ENCODE results near the gene ITPRID1.

The ITPRID1 gene

DNA sequence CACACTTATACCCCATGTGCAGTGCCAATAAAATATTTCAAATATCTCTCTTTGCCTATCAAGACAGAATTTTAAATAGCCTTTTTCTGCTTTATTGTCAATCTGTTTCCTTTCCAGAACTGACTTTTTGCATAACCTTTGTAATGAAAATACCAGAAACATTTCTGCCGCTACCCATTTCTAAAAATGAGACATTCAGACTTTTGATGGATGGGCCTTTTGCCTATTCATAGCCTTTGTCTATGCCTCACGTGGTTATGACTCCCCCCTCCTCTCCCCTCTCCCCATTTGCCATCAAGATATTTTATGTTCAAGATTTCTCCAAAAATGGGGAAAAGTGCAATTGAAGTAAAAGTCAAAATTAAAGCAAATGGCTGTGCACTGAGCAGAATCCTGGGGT lies 179.0 kb downstream of the ITPRID1 start:
- no peak for TF ChIP-seq SUZ12 (IDR thresholded peaks at IDR 0.05; ENCODE audit: extremely low read depth, insufficient read depth, insufficient read length)
- no peak for TF ChIP-seq ZNF274 (IDR thresholded peaks at IDR 0.05; ENCODE audit: low read depth, low read length)
- no peak for TF ChIP-seq YY1 (IDR thresholded peaks at IDR 0.05; ENCODE audit: insufficient read depth, insufficient read length)
- Histone ChIP-seq H3K4me3 (ENCODE audit: insufficient read length, low read depth) (no peak overlapping the region), H3K36me3 (ENCODE audit: insufficient read depth, insufficient read length, low read length) (no peaks in the 10 kb centered on the region), H3K9me3 (ENCODE audit: insufficient read depth, low read length) (no peaks in the 10 kb centered on the region), H3K9ac (ENCODE audit: insufficient read length, low read depth) (no peak overlapping the region), H3K27me3 (ENCODE audit: insufficient read depth, insufficient read length) (no peaks in the 10 kb centered on the region), H3K4me1 (ENCODE audit: insufficient read depth, insufficient read length) (no peaks in the 10 kb centered on the region)
- DNase-seq (ENCODE audit: low read depth, low spot score): no peak

DNA sequence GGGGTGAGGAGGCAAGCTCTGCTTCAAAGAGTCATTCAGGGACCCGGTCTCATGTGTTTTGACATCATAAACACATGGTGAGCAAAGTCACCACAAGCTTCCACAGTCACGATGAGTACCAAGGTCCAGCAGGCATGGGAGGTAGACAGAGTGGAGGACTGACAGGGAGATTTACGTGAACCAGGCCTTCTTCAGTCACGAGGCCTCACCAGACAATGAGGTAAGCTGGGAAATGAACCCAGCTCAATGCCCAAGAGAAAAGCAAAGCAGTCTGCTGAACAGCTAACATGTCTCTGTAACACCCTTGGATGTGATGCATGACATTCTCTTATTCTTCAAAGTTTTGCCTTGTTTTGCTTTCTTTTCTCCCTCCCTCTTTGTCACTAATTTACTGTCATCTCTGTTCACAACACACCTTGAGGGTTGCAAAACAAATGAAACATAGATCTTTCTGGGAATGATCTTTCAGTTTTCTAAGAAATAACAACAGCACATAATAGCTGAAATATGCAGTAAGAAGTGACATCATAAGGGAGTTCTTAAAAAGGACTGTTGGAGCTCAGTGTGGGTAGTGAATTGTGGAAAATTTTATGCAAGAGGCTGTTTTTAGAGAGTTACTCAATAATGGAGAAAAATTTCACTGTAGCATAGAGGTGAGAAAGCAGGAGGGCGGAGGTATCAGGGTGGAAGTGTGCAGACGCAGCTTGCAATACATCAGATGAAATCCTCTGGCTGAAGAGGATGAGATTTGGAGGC lies 182.1 kb downstream of the ITPRID1 start:
- no peak overlapping the region for H3K4me3 ChIP-seq (ENCODE audit: insufficient read length, low read depth)
- DNase-seq (ENCODE audit: low read depth, low spot score): no peak
- H3K36me3 ChIP-seq (ENCODE audit: insufficient read depth, insufficient read length, low read length): no peaks in the 10 kb centered on the region
- H3K4me1 ChIP-seq (ENCODE audit: insufficient read depth, insufficient read length): no peaks in the 10 kb centered on the region
- H3K9me3 ChIP-seq (ENCODE audit: insufficient read depth, low read length): no peaks in the 10 kb centered on the region
- H3K9ac ChIP-seq (ENCODE audit: insufficient read length, low read depth): no peak overlapping the region
- TF ChIP-seq SUZ12 (IDR thresholded peaks at IDR 0.05; ENCODE audit: extremely low read depth, insufficient read depth, insufficient read length) (no peak), ZNF274 (IDR thresholded peaks at IDR 0.05; ENCODE audit: low read depth, low read length) (no peak), YY1 (IDR thresholded peaks at IDR 0.05; ENCODE audit: insufficient read depth, insufficient read length) (no peak)
- no peaks in the 10 kb centered on the region for H3K27me3 ChIP-seq (ENCODE audit: insufficient read depth, insufficient read length)

DNA sequence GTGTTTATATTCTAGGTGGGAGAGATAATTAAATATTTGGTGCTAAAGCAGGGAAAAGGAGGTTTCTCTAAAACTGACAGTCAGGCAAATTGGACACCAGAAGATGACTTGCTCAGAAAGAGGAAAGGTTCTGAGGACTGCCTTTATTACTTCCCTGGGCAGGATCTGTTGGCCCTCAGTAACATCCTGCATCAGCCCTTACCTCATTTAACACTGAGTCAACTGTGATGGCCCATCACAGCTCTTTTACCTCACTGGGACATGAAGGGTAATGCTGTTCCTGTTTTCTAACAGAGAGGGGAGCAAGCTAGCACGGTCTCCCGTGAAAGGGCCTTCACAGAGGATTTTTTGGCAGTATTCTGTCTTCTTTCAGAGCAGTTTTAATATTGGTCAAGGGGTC lies 185.2 kb downstream of the ITPRID1 start:
- Histone ChIP-seq H3K4me1 (ENCODE audit: insufficient read depth, insufficient read length) (no peaks in the 10 kb centered on the region), H3K36me3 (ENCODE audit: insufficient read depth, insufficient read length, low read length) (no peaks in the 10 kb centered on the region), H3K9me3 (ENCODE audit: insufficient read depth, low read length) (no peaks in the 10 kb centered on the region), H3K9ac (ENCODE audit: insufficient read length, low read depth) (no peak overlapping the region), H3K27me3 (ENCODE audit: insufficient read depth, insufficient read length) (no peaks in the 10 kb centered on the region), H3K4me3 (ENCODE audit: insufficient read length, low read depth) (no peak overlapping the region)
- TF ChIP-seq YY1 (IDR thresholded peaks at IDR 0.05; ENCODE audit: insufficient read depth, insufficient read length) (no peak), ZNF274 (IDR thresholded peaks at IDR 0.05; ENCODE audit: low read depth, low read length) (no peak), SUZ12 (IDR thresholded peaks at IDR 0.05; ENCODE audit: extremely low read depth, insufficient read depth, insufficient read length) (no peak)
- no peak for DNase-seq (ENCODE audit: low read depth, low spot score)

DNA sequence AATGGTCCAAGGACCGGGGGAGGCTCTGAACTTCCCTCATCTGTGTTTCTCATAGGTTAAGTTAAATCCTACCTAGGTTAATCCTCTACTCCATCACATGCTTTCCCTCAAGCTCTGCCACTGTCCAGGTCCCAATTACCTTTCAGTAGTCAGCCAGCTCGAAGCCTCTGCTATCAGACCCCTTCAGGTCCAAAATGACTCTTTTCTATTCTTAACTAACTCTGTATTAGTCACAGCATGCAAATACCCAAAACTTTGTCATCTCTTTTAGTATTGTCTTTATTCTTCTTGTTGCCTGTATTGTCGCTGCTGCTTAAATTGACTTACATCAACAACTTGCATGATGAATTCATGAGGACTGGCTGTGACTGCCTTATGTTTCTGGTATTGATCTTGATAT lies 188.5 kb downstream of the ITPRID1 start:
- no peak for DNase-seq (ENCODE audit: low read depth, low spot score)
- H3K9me3 ChIP-seq (ENCODE audit: insufficient read depth, low read length): no peaks in the 10 kb centered on the region
- no peak for TF ChIP-seq ZNF274 (IDR thresholded peaks at IDR 0.05; ENCODE audit: low read depth, low read length)
- no peak for TF ChIP-seq YY1 (IDR thresholded peaks at IDR 0.05; ENCODE audit: insufficient read depth, insufficient read length)
- TF ChIP-seq SUZ12 (IDR thresholded peaks at IDR 0.05; ENCODE audit: extremely low read depth, insufficient read depth, insufficient read length): no peak
- H3K36me3 ChIP-seq (ENCODE audit: insufficient read depth, insufficient read length, low read length): no peaks in the 10 kb centered on the region
- H3K27me3 ChIP-seq (ENCODE audit: insufficient read depth, insufficient read length): no peaks in the 10 kb centered on the region
- no peak overlapping the region for H3K4me3 ChIP-seq (ENCODE audit: insufficient read length, low read depth)
- no peak overlapping the region for H3K9ac ChIP-seq (ENCODE audit: insufficient read length, low read depth)
- H3K4me1 ChIP-seq (ENCODE audit: insufficient read depth, insufficient read length): no peaks in the 10 kb centered on the region

DNA sequence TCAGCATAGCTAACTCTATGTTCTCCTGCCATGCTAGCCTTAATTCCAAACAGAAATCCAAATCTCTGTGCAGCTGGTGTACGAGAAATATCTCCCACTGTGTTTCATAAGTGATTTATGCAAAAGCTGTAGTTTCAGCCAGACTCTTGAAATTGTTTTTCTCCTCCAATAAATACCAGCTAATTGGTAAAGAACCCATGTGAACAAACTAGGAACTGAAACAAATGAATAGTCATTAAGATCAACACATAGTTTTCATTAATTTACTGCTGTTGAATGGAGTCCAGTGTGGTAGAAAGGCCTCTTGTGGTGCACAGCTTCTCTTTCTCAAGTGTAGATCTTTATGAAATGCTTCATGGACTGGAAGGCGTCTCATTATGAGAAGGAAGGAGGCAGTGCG lies 191.5 kb downstream of the ITPRID1 start:
- H3K36me3 ChIP-seq (ENCODE audit: insufficient read depth, insufficient read length, low read length): no peaks in the 10 kb centered on the region
- H3K4me3 ChIP-seq (ENCODE audit: insufficient read length, low read depth): no peak overlapping the region

DNA sequence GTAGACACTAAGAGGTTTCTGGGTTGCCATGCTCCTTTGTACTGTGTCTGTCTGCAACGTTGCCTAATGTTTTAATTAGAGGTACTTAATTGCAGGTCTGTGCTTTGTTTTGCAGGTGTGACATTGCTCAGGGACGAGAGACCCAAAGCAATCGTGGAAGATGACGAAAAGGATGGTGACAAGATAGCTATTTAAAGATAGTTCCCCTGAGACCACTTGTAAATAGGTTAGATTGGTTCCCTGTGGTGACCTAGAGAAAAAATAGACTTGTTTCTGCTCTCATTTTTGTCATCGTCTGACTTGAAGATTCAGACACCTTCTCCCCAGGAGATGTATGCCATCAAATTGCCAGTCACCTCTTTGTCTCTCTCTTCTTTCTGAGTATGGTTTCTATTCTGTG lies 193.2 kb downstream of the ITPRID1 start:
- H3K9ac ChIP-seq (ENCODE audit: insufficient read length, low read depth): no peak overlapping the region
- no peaks in the 10 kb centered on the region for H3K36me3 ChIP-seq (ENCODE audit: insufficient read depth, insufficient read length, low read length)
- TF ChIP-seq ZNF274 (IDR thresholded peaks at IDR 0.05; ENCODE audit: low read depth, low read length) (no peak), SUZ12 (IDR thresholded peaks at IDR 0.05; ENCODE audit: extremely low read depth, insufficient read depth, insufficient read length) (no peak), YY1 (IDR thresholded peaks at IDR 0.05; ENCODE audit: insufficient read depth, insufficient read length) (no peak)
- H3K4me3 ChIP-seq (ENCODE audit: insufficient read length, low read depth): no peak overlapping the region
- DNase-seq (ENCODE audit: low read depth, low spot score): no peak
- peaks cover 11% of the 10 kb centered on the region for H3K27me3 ChIP-seq (ENCODE audit: insufficient read depth, insufficient read length)
- H3K9me3 ChIP-seq (ENCODE audit: insufficient read depth, low read length): no peaks in the 10 kb centered on the region
- no peaks in the 10 kb centered on the region for H3K4me1 ChIP-seq (ENCODE audit: insufficient read depth, insufficient read length)

More for the DNA sequence above, 191.5 kb downstream of the ITPRID1 start:
- H3K9me3 ChIP-seq (ENCODE audit: insufficient read depth, low read length): no peaks in the 10 kb centered on the region
- H3K27me3 ChIP-seq (ENCODE audit: insufficient read depth, insufficient read length): peaks cover 2% of the 10 kb centered on the region
- no peak overlapping the region for H3K9ac ChIP-seq (ENCODE audit: insufficient read length, low read depth)
- H3K4me1 ChIP-seq (ENCODE audit: insufficient read depth, insufficient read length): no peaks in the 10 kb centered on the region
- TF ChIP-seq SUZ12 (IDR thresholded peaks at IDR 0.05; ENCODE audit: extremely low read depth, insufficient read depth, insufficient read length): no peak
- TF ChIP-seq ZNF274 (IDR thresholded peaks at IDR 0.05; ENCODE audit: low read depth, low read length): no peak
- no peak for DNase-seq (ENCODE audit: low read depth, low spot score)

Measured in NT2/D1 (cell line).